ENCODE measurements around the gene SLC25A24. TPM values are rescaled to one million over a fixed set of nuclear protein-coding genes. Genes with fewer than 3 reads are reported as not detected.
"Not testable (repeated sequence)": the region's sequence is repeated elsewhere in the genome, so short reads cannot be mapped to it uniquely, and the experiment has no call there.

SLC25A24 gene
- total RNA-seq, 1 donor, result 63.8 TPM

GRCh38 chr1:108214641-108215465 is 14.7 kb upstream of the SLC25A24 start:
- not testable (repeated sequence) for DNase-seq (ENCODE audit: low read depth)
- TF ChIP-seq CTCF (IDR thresholded peaks at IDR 0.05; ENCODE audit: insufficient read depth, low read length), result peak; percentile 49

GRCh38 chr1:108211014-108211413 is 10.9 kb upstream of the SLC25A24 start:
- H3K4me3 ChIP-seq (ENCODE audit: low read depth, low read length), result no peak overlapping the region
- no peak for TF ChIP-seq CTCF (IDR thresholded peaks at IDR 0.05; ENCODE audit: insufficient read depth, low read length)
- DNase-seq (ENCODE audit: low read depth), result no peak

More at GRCh38 chr1:108214641-108215465, 14.7 kb upstream of the SLC25A24 start:
- H3K4me3 ChIP-seq (ENCODE audit: low read depth, low read length), result not testable (repeated sequence)

GRCh38 chr1:108209456-108210108 is 9.4 kb upstream of the SLC25A24 start:
- no peak for TF ChIP-seq CTCF (IDR thresholded peaks at IDR 0.05; ENCODE audit: insufficient read depth, low read length)
- H3K4me3 ChIP-seq (ENCODE audit: low read depth, low read length), result no peak overlapping the region
- DNase-seq (ENCODE audit: low read depth), result no peak

GRCh38 chr1:108208724-108209446 is 8.7 kb upstream of the SLC25A24 start:
- DNase-seq (ENCODE audit: low read depth), result no peak
- TF ChIP-seq CTCF (IDR thresholded peaks at IDR 0.05; ENCODE audit: insufficient read depth, low read length), result no peak
- H3K4me3 ChIP-seq (ENCODE audit: low read depth, low read length), result no peak overlapping the region

GRCh38 chr1:108203582-108203981 is 3.4 kb upstream of the SLC25A24 start:
- DNase-seq (ENCODE audit: low read depth); H3K4me3 ChIP-seq (ENCODE audit: low read depth, low read length): not testable (repeated sequence)

- no peak for TF ChIP-seq CTCF (IDR thresholded peaks at IDR 0.05; ENCODE audit: insufficient read depth, low read length)
- DNase-seq (ENCODE audit: low read depth), result no peak
Measured at GRCh38 chr1:108201687-108202086, 1.5 kb upstream of the SLC25A24 start.

GRCh38 chr1:108200687-108201051 is 526 bp upstream of the SLC25A24 start:
- peak; percentile 37 for TF ChIP-seq CTCF (IDR thresholded peaks at IDR 0.05; ENCODE audit: insufficient read depth, low read length)
- peak; percentile 84 for DNase-seq (ENCODE audit: low read depth)

More at GRCh38 chr1:108201687-108202086, 1.5 kb upstream of the SLC25A24 start:
- no peak overlapping the region for H3K4me3 ChIP-seq (ENCODE audit: low read depth, low read length)

More at GRCh38 chr1:108200687-108201051, 526 bp upstream of the SLC25A24 start:
- peak overlapping the region; percentile 96 for H3K4me3 ChIP-seq (ENCODE audit: low read depth, low read length)

Measured in fibroblast of the aortic adventitia (primary cell).